Breast epithelium (tissue), 3 donors: Measurements from ENCODE around the gene SKIL.

ENCODE experiments used
- POLR2A ChIP-seq: fragments of 450-650 bp; IDR thresholded peaks from one replicate; pipeline ENCODE4 v1.6.1; 2016; ENCODE audit warnings: antibody characterized with exemption, mild to moderate bottlenecking, moderate library complexity
- TF ChIP-seq, protein P1 (sequence below), 3 donors: fragments of 450-650 bp; IDR thresholded peaks; one replicate each; pipeline ENCODE4 v1.5.1; 2016 to 2017; ENCODE audit warnings: antibody characterized with exemption in 3 of 3, mild to moderate bottlenecking in 3 of 3, moderate library complexity in 3 of 3

DNA sequence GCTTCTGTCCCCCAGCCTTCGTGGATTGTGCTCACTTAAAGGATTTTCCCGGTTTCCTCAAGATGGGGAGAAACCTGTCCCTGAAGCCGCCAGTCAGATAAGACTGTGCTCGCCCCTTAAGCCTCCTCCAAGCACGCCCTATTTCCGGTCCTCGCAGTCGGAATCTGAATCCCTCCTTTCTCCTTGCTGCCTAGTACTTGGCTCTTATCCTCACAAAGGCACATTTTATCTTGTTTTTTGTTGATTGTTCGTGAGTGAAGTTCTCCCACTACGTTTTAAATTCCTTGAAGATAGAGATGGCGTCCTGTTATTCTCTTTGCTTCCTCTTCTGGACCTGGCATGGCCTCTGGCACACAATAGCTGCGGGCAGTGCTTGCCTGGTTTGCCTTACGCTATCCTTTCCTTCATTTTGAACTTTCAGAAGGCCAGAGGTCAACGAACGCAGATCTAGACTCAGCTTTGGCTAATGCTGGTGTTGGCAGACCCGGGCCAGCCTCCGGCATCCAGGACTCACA lies 62.8 kb downstream of the SKIL start:
- TF ChIP-seq, protein P1, sequence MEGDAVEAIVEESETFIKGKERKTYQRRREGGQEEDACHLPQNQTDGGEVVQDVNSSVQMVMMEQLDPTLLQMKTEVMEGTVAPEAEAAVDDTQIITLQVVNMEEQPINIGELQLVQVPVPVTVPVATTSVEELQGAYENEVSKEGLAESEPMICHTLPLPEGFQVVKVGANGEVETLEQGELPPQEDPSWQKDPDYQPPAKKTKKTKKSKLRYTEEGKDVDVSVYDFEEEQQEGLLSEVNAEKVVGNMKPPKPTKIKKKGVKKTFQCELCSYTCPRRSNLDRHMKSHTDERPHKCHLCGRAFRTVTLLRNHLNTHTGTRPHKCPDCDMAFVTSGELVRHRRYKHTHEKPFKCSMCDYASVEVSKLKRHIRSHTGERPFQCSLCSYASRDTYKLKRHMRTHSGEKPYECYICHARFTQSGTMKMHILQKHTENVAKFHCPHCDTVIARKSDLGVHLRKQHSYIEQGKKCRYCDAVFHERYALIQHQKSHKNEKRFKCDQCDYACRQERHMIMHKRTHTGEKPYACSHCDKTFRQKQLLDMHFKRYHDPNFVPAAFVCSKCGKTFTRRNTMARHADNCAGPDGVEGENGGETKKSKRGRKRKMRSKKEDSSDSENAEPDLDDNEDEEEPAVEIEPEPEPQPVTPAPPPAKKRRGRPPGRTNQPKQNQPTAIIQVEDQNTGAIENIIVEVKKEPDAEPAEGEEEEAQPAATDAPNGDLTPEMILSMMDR (IDR thresholded peaks at IDR 0.05): no peak
- no peak for TF ChIP-seq POLR2A
